Prostate gland (tissue), 2 donors: Measurements from ENCODE around the gene RNF19B. TPM values are rescaled to one million over a fixed set of nuclear protein-coding genes. Genes with fewer than 3 reads are reported as not detected.

Experiments used
- DNase-seq: peaks from one replicate; pipeline ENCODE4 v3.0.0-alpha.2; 2019; ENCODE audit warnings: low spot score
- H3K27ac ChIP-seq, 2 donors: fragments of 200-600 bp; sonication (generic); 2 replicates each; pipeline ENCODE4 v1.5.1; 2017 to 2019
- H3K27me3 ChIP-seq: fragments of 200-600 bp; sonication (generic); replicated peaks from 2 replicates; pipeline ENCODE4 v1.5.1; 2019; ENCODE audit not compliant: insufficient read depth
- H3K36me3 ChIP-seq, 2 donors: fragments of 200-600 bp; sonication (generic); 1 replicate in 1 of 2; 2 replicates in 1 of 2; pipeline versions ENCODE4 v1.5.1 to v1.8.1; 2017 to 2019
- H3K4me1 ChIP-seq: fragments of 200-600 bp; sonication (generic); replicated peaks from 2 replicates; pipeline ENCODE4 v1.5.1; 2019
- H3K4me3 ChIP-seq, 2 donors: fragments of 200-600 bp; sonication (generic); 2 replicates each; pipeline ENCODE4 v1.5.1; 2017 to 2019
- H3K9me3 ChIP-seq: fragments of 200-600 bp; sonication (generic); 2 replicates; pipeline ENCODE4 v1.5.1; 2017
- CTCF ChIP-seq, 4 experiments: fragments of 200-600 bp in 2 of 4; fragments of 450-650 bp in 2 of 4; sonication (generic) in 2 of 4; IDR thresholded peaks; 1 replicate in 3 of 4; 2 replicates in 1 of 4; pipeline ENCODE4 v1.5.1; 2016 to 2019; ENCODE audit warnings: antibody characterized with exemption in 4 of 4, mild to moderate bottlenecking in 2 of 4, moderate library complexity in 2 of 4
- POLR2A ChIP-seq: fragments of 450-650 bp; IDR thresholded peaks from one replicate; pipeline ENCODE4 v1.6.1; 2016; ENCODE audit warnings: antibody characterized with exemption, mild to moderate bottlenecking
- POLR2AphosphoS5 ChIP-seq: sonication (generic); formaldehyde crosslinking; IDR thresholded peaks from one replicate; pipeline ENCODE4 v1.6.1; 2017; ENCODE audit warnings: antibody characterized with exemption
- WGBS: methylation state at CpG from one replicate; pipeline ENCODE4 v1.1.5; 2018; 5-methylcytosine and 5-hydroxymethylcytosine counted together
- intact Hi-C: fragments of 100-400 bp; cut with DNase I; formaldehyde crosslinking; loops from one replicate; pipeline ENCODE4 v1.14.2; 2022
- total RNA-seq, 2 donors: library from RNA; depleted of rRNA; stranded (reverse); fragments of >200 nt; gene quantifications; one replicate each; pipeline ENCODE4 v1.1.0, GENCODE V29; 2016

RNF19B gene
- total RNA-seq, 2 donors from 2014 or later = 16.7 to 77.8 TPM

GRCh38 chr1:32888134-32888533, 76.5 kb downstream of the RNF19B start:
- H3K4me3 ChIP-seq = no peak overlapping the region
- H3K27me3 ChIP-seq = peaks cover 22% of the 10 kb centered on the region
- TF ChIP-seq POLR2AphosphoS5 (no peak), CTCF (IDR thresholded peaks at IDR 0.05) (no peak), POLR2A (no peak)
- 83% methylated on average over 3 of the region's 3 CpGs for WGBS
- no peak for DNase-seq
- no peaks in the 10 kb centered on the region for H3K9me3 ChIP-seq
- intact Hi-C loops = no loop called here
- no peak overlapping the region for H3K27ac ChIP-seq
- no peaks in the 10 kb centered on the region for H3K36me3 ChIP-seq
- no peaks in the 10 kb centered on the region for H3K4me1 ChIP-seq

- no peaks in the 10 kb centered on the region for H3K9me3 ChIP-seq
- TF ChIP-seq POLR2AphosphoS5 = no peak
- no peak for TF ChIP-seq CTCF (IDR thresholded peaks at IDR 0.05)
- no peak for TF ChIP-seq POLR2A
- no peak overlapping the region for H3K27ac ChIP-seq
- intact Hi-C loops = no loop called here
- no peaks in the 10 kb centered on the region for H3K36me3 ChIP-seq
- WGBS = 67% methylated on average over 12 of the region's 12 CpGs
- DNase-seq = no peak
- peaks cover 22% of the 10 kb centered on the region for H3K27me3 ChIP-seq
- H3K4me1 ChIP-seq = no peaks in the 10 kb centered on the region
- H3K4me3 ChIP-seq = no peak overlapping the region
Observed at GRCh38 chr1:32887623-32888022, 77.0 kb downstream of the RNF19B start.

GRCh38 chr1:32886828-32887414, 77.7 kb downstream of the RNF19B start:
- 44% methylated on average over 18 of the region's 19 CpGs for WGBS
- TF ChIP-seq POLR2A (no peak), POLR2AphosphoS5 (no peak), CTCF (IDR thresholded peaks at IDR 0.05) (no peak)
- intact Hi-C loops = no loop called here

More at GRCh38 chr1:32886828-32887414, 77.7 kb downstream of the RNF19B start:
- Histone ChIP-seq H3K27me3 (peaks cover 22% of the 10 kb centered on the region), H3K9me3 (no peaks in the 10 kb centered on the region), H3K36me3 (no peaks in the 10 kb centered on the region), H3K4me1 (no peaks in the 10 kb centered on the region), H3K4me3 (no peak overlapping the region), H3K27ac (no peak overlapping the region)
- DNase-seq = no peak

Other genes starting within 250 kb of the RNF19B start
- 10 to 100 TPM; 32.0 to 63.5 TPM for gene YARS1, start 147.5 kb downstream of the RNF19B start, total RNA-seq
- 10 to 100 TPM; 27.1 to 72.5 TPM for gene S100PBP, start 147.2 kb downstream of the RNF19B start, total RNA-seq
- 10 to 100 TPM in 1 of 2 donors, 1 to 10 TPM in 1; 1.5 to 19.1 TPM for gene FNDC5, start 93.9 kb downstream of the RNF19B start, total RNA-seq
- 1 to 10 TPM in 1 of 2 donors, not detected in 1; 1.6 TPM for gene HPCA, start 78.3 kb downstream of the RNF19B start, total RNA-seq
- 100 to 1,000 TPM in 1 of 2 donors, 10 to 100 TPM in 1; 96.2 to 239 TPM for gene TMEM54, start 63.4 kb downstream of the RNF19B start, total RNA-seq
- gene AK2, start 72.1 kb upstream of the RNF19B start, total RNA-seq = 100 to 1,000 TPM; 120 to 123 TPM
- gene AZIN2, start 116.3 kb upstream of the RNF19B start, total RNA-seq = 10 to 100 TPM in 1 of 2 donors, 1 to 10 TPM in 1; 5.6 to 16.0 TPM
- gene TRIM62, start 217.2 kb upstream of the RNF19B start, total RNA-seq = 10 to 100 TPM; 13.3 to 18.1 TPM